NCI-H1417 (cell line): ENCODE results near the gene UCKL1.

Source experiments
- DNase-seq, 3 experiments: peaks; one replicate each; lab custom pipeline; 2025; lab: John Stamatoyannopoulos, UW

UCKL1 gene

GRCh38 chr20:63958964-63959698, 2.9 kb upstream of the UCKL1 start:
- DNase-seq: peak in 2 of 3 experiments; percentile 44 to 74

- no peak for DNase-seq
Observed at GRCh38 chr20:63958471-63958870, 2.3 kb upstream of the UCKL1 start.

- DNase-seq: peak; percentile 81 to 94 (median 94)
Observed at GRCh38 chr20:63957690-63958441, 1.6 kb upstream of the UCKL1 start.

- peak; percentile 81 to 94 (median 94) for DNase-seq
Observed at GRCh38 chr20:63957004-63957689, 931 bp upstream of the UCKL1 start.

- no peak for DNase-seq
Observed at GRCh38 chr20:63956664-63957003, 418 bp upstream of the UCKL1 start.

- DNase-seq: peak in 2 of 3 experiments; percentile 65 to 69
Observed at GRCh38 chr20:63955281-63955826, 862 bp downstream of the UCKL1 start.

GRCh38 chr20:63953764-63954429, 2.3 kb downstream of the UCKL1 start:
- no peak for DNase-seq

- DNase-seq: no peak
Observed at GRCh38 chr20:63952769-63953168, 3.4 kb downstream of the UCKL1 start.

- no peak for DNase-seq
Observed at GRCh38 chr20:63952210-63952535, 4.0 kb downstream of the UCKL1 start.

- DNase-seq: no peak
Observed at GRCh38 chr20:63951398-63952209, 4.6 kb downstream of the UCKL1 start.

GRCh38 chr20:63950701-63951397, 5.4 kb downstream of the UCKL1 start:
- no peak for DNase-seq

- peak in 1 of 3 experiments; percentile 86 for DNase-seq
Observed at GRCh38 chr20:63947638-63948456, 8.4 kb downstream of the UCKL1 start.

- no peak for DNase-seq
Observed at GRCh38 chr20:63946986-63947637, 9.1 kb downstream of the UCKL1 start.

GRCh38 chr20:63945921-63946920, 10.0 kb downstream of the UCKL1 start:
- no peak for DNase-seq

GRCh38 chr20:63945031-63945658, 11.1 kb downstream of the UCKL1 start:
- DNase-seq: no peak

GRCh38 chr20:63944078-63944941, 11.9 kb downstream of the UCKL1 start:
- DNase-seq: no peak

GRCh38 chr20:63943808-63944077, 12.5 kb downstream of the UCKL1 start:
- DNase-seq: no peak
